ENCODE measurements around the gene IYD. TPM values are rescaled to one million over a fixed set of nuclear protein-coding genes. Genes with fewer than 3 reads are reported as not detected.
"Not testable (repeated sequence)": the region's sequence is repeated elsewhere in the genome, so short reads cannot be mapped to it uniquely, and the experiment has no call there.

The IYD gene
- total and polyA plus RNA-seq, 9 of the 15 experiments (the other 6 are each of a cell fraction or from before 2014, with no cell fraction given), result not detected

DNA sequence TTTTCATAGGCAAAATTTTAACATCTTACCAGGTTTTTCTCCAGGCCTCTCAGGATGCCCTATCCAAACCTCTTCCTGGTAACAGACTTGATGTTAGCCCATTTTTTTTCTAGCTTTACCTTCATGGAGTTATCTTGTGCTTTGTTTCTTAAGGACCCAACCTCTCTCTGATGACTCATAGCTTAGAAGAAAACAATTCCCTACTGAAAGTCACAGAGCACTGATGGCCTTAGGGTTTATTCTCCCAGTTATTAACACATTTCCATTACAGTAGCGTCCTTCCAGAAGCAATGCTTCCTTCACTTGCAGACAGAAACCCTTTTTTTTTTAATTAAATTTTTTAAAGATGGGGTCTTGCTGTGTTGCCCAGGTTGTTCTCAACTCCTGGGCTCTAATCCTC lies 79.4 kb downstream of the IYD start:
- Histone ChIP-seq H3K36me3 (ENCODE audit: control insufficient read depth, insufficient read depth, low read length) (no peaks in the 10 kb centered on the region), H4K20me1 (replicated peaks; ENCODE audit: control insufficient read depth, insufficient read depth, low read length) (no peaks in the 10 kb centered on the region), H3K9me3 (replicated peaks; ENCODE audit: control insufficient read depth, insufficient read depth, low read depth, low read length) (no peaks in the 10 kb centered on the region), H3K4me3 (no peak overlapping the region), H2AFZ (ENCODE audit: low read depth, low read length) (no peak overlapping the region), H3K9me1 (ENCODE audit: control insufficient read depth, insufficient read depth, low read length) (no peaks in the 10 kb centered on the region), H3K27ac (ENCODE audit: extremely low read depth, low read depth, low read length) (no peak overlapping the region), H3K27me3 (ENCODE audit: control insufficient read depth in 2 of 2, insufficient read depth in 2 of 2, low read length in 2 of 2) (peaks cover 0 to 22% of the 10 kb centered on the region in 2 experiments; a peak in 3 of 5 replicates), H3K4me1 (replicated peaks in 1 of 2; ENCODE audit: control insufficient read depth in 2 of 2, insufficient read depth in 2 of 2, low read length in 2 of 2) (no peaks in the 10 kb centered on the region), H3K79me2 (ENCODE audit: control insufficient read depth, insufficient read depth, low read length) (no peaks in the 10 kb centered on the region), H3K4me2 (ENCODE audit: insufficient read depth, low read length) (no peak overlapping the region), H3K9ac (ENCODE audit: insufficient read depth in 1 of 2, low read depth in 2 of 2, low read length in 2 of 2) (no peak overlapping the region)
- ChIA-PET CTCF (ENCODE audit: low intra/inter-chr PET ratio) (no interaction called here), POLR2A (interaction anchor here (0.6 kb wide), 1 partner anchor 935 kb away, joined by 3 read pairs; no protein-coding TSS in a partner anchor)
- no peak for ATAC-seq
- TF ChIP-seq MLX (CRISPR knock-in tag; conservative IDR thresholded peaks at IDR 0.05) (no peak), ATF3 (IDR thresholded peaks at IDR 0.05) (0 out of 2 replicates have a peak, but pooled peaks have one; percentile 11), ATF3 (CRISPR knock-in tag; conservative IDR thresholded peaks at IDR 0.05) (no peak), ARNT (IDR thresholded peaks at IDR 0.05) (no peak)
- no peak for FAIRE-seq
- intact Hi-C loops (cut with micrococcal nuclease), result no loop called here
- no TSS peak for BruUV-seq (replicated peaks)
- no peak for DNase-seq (ENCODE audit: extremely low read depth in 1 of 4, low spot score in 3 of 4)
- in situ Hi-C loops (cut with MboI), result no loop called here
- 0% methylated on average over 1 of the region's 1 CpG for whole genome bisulfite sequencing (ENCODE audit: insufficient coverage, low coverage, missing lambda C conversion rate)

GRCh38 chr6:150449055-150449454 lies 80.2 kb downstream of the IYD start:
- H3K9ac ChIP-seq (ENCODE audit: insufficient read depth in 1 of 2, low read depth in 2 of 2, low read length in 2 of 2); DNase-seq (ENCODE audit: extremely low read depth in 1 of 4, low spot score in 3 of 4); H3K4me1 ChIP-seq (replicated peaks in 1 of 2; ENCODE audit: control insufficient read depth in 2 of 2, insufficient read depth in 2 of 2, low read length in 2 of 2); H3K9me3 ChIP-seq (replicated peaks; ENCODE audit: control insufficient read depth, insufficient read depth, low read depth, low read length); CTCF ChIA-PET (ENCODE audit: low intra/inter-chr PET ratio); FAIRE-seq; H3K4me2 ChIP-seq (ENCODE audit: insufficient read depth, low read length); H4K20me1 ChIP-seq (replicated peaks; ENCODE audit: control insufficient read depth, insufficient read depth, low read length); H3K27ac ChIP-seq (ENCODE audit: extremely low read depth, low read depth, low read length); BruUV-seq (replicated peaks); ATAC-seq; intact Hi-C loops (cut with micrococcal nuclease); H3K4me3 ChIP-seq; in situ Hi-C loops (cut with MboI); H3K79me2 ChIP-seq (ENCODE audit: control insufficient read depth, insufficient read depth, low read length); H3K36me3 ChIP-seq (ENCODE audit: control insufficient read depth, insufficient read depth, low read length); H3K9me1 ChIP-seq (ENCODE audit: control insufficient read depth, insufficient read depth, low read length); H2AFZ ChIP-seq (ENCODE audit: low read depth, low read length): not testable (repeated sequence)
- POLR2A ChIA-PET, result interaction anchor here (0.6 kb wide), 1 partner anchor 985 kb away, joined by 3 read pairs; no protein-coding TSS in a partner anchor
- H3K27me3 ChIP-seq (ENCODE audit: control insufficient read depth in 2 of 2, insufficient read depth in 2 of 2, low read length in 2 of 2), result peaks cover 3 to 24% of the 10 kb centered on the region in 2 experiments; a peak in 3 of 5 replicates
- 0% methylated on average over 5 of the region's 5 CpGs for WGBS (ENCODE audit: insufficient coverage, low coverage, missing lambda C conversion rate)

All from K562 (cell line).